ENCODE measurements around the gene MAFF.
"Not testable (repeated sequence)": the region's sequence is repeated elsewhere in the genome, so short reads cannot be mapped to it uniquely, and the experiment has no call there.

Gene MAFF

DNA sequence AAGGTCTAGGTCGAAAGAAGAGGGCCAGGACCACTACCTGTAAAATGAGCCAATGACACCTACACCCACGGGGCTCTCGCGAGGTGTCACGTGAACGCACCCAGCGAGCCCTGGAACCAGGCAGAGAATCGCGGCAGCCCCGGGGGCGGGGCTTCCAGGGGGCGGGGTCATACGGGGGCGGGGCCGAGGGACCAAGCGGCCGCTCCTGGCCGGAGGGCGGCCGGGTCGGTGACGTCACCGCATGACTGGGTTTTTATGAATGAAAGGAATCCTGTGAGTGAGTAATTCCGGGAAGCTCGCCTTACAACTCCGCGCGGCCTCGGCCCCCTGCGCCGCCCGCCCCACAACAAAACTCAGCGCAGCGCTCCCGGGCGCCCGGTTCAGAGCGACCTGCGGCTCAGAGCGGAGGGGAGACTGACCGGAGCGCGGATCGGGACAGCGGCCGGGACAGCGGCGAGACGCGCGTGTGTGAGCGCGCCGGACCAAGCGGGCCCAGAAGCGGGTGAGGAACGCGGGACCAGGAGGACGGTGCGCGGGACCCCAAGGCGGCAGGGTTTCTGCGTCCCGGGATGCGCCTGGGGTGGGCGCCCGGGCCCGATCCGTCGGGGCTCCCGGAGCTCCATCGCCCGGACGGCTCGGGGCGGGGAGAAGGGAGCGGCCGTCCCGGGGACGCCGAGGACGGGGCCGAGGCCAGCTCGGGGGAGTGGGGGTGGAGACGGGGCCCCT is at the start of gene MAFF:
Gene MAFF (plus strand): TSS at position 284 of the 726 bp plus-strand sequence. CDS start 11,860 bp downstream, outside the sequence.
- peak; percentile 88 for DNase-seq

DNA sequence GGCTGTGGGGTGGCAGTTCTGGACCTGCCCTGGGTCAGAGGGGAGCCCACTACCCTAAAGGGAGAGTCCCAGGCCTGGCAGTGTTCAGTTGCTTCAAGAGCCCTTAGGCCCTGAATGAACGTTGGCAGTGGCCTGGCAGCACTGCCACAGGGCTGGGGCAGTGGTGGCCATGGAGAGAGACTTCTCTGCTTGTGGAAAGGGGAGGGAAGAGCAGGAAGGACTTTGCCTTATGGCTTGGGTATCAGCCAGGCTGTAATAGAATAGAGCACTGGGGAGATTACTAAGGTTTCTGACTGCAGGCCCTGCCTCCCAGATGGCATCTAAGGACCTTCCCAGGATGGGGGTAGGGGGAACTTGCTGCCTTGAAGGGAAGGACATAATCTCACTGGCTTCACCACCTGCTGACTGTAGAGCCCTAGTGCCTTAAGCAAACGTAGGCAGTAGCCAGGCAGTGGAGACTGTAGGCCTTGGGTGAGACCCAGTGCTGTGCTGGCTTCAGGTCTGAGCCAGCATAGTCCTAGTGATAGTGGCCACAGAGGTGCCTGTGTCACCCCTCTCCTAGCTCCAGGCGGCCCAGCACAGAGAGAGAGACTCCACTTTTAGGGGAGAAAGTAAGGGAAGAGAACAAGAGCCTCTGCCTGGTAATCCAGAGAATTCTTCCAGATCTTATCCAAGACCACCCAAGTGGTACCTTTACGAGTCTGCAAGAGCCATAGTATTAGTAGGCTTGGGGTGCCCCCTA is 47.8 kb upstream of the MAFF start:
- DNase-seq = no peak

DNA sequence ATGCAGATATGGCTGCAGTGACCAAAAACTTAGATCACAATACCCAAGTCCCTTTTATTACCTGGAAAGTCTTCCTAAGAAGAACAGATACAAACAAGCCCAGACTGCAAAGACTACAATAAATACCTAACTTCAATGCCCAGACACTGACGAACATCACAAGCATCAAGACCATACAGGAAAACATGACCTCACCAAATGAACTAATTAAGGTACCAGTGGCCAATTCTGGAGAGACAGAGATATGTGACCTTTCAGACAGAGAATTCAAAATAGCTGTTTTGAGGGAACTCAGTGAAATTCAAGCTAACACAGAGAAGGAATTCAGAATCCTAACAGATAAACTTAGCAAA is 47.3 kb upstream of the MAFF start:
- DNase-seq = not testable (repeated sequence)

DNA sequence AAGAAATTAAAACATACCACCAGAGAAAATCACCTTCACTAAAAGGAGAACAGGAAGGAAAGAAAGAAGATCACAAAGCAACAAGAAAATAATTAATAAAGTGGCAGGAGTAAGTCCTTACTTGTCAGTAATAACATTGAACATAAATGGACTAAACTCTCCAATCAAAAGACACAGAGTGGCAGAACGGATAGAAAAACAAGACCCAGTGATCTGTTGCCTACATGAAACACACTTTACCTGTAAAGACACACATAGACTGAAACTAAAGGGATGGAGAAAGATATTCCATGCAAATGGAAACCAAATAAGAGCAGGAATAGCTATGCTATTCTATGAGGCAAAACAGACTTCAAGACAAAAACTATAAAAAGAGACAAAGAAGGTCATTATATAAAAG is 46.1 kb upstream of the MAFF start:
- no peak for DNase-seq

DNA sequence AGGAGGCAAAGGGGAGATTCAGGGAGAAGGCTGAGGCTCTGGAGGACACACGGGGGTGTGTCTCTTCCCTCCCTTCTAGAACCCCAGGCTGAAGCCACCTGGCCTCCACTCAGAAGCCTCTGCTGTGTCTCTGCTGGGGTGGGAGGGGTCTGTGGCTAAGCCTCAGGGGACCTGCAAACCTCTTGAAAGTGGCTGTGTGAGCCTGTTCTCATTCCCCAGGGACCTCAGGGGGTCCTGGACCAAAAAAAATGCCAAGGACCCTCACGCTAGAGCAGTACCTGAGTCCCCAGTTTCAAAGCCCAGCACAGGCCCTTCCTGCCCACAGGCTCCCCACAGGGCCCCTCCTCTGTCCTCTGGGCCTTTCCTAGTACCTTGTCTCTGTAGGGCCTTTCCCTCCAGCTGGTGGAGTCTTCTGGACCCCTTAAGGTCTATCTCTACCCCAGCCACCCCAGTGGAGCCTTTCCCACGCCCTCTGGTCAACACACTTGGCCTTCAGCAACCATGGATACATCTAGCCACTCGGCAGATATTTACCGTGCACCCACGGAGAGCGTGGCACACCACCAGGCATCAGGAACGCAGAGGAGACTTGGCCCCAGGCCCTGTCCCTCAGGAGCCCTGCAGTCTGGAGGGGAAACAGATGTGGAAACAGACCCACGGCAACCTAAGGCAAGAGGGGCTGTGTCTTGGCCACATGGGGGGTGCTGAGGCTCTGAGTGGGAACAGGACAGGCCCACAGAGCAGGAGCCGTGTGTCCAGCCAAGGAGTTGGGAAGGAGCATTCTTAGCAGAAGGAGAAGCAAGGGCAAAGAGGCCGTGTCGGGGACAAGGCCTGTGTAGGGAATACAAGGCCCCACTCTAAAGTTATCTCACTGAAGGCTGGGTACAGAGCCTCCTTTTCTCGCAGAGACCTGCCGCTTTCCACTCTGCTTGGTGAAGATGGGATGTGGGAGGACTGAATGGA is 38.6 kb upstream of the MAFF start:
- no peak for DNase-seq

DNA sequence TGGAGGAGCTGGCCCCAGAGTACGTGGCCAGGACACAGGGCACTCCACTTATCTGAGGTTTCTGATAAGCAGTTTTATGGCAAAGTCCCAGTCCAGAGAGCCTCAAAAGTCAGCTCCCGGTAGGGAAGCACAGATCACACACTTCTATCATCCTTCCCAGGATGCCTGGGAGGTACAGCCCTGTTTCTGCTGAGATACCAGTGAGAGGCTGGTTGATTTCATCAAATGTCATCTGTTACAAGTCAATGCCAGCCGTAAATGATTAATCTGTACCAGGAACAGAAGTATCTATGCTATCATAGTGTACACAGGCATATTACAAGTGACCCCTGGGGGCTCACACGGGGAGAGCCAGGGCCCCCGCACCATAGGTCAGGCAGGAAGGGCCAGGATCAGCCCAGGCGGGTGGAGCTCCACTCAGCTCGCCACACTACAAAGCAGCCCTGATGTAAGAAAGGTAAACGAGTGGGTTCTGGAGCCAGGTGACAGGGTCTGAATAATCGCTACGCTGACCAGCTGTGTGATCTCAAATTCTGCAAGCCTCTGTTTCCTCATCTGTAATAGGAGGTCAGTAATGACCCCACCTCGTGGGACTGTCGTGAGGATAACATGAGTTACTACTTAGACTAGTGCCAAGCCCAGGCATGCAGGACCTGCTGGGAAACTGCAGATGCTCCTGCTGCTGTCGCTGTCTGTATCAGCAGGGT is 37.8 kb upstream of the MAFF start:
- DNase-seq = no peak

DNA sequence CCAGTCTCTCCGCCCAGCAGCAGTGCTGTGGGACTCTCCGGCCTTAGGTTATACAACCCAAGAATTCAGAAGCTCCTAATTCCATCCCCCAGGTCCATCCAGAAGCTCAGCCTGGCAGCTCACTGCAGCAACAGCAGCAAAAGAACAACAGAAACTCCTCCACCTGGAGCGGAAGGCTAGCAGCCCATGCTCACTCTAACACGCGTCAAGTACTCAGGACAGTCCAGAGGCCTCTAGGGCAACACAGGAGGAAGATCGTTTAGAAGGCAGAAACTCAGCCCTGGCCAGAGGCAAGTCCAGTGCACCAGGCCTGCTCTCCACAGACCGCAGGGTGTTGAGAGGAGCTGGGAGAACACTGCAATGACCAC is 37.3 kb upstream of the MAFF start:
- DNase-seq = no peak

DNA sequence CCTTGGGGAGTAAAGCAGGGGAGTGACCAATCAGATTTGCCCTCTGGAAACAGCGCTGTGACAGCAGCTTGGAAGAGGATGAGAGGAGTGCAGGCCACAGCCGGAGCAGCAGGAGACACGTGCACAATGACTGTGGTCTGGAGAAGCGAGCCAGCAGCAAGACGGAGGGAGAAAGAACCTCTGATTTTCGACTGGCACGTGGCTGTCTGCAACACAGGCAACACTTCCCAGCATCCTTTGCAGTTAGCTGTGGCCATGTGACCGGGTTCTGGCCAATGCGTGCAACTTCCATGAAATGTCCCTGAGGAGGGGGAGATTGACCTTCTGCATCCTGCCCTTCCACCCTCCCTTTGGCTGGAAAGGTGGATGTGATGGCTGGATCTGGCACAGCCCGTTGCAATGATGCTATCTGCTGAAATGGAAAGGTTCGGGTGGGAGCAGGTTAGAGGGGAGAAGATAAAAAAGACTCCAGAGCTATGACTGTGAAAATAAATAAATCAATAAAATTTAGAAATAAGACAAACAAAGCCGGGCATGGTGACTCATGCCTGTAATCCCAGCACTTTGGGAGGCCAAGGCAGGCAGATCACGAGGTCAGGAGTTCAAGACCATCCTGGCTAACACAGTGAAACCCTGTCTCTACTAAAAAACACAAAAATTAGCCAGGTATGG is 35.7 kb upstream of the MAFF start:
- DNase-seq = no peak

DNA sequence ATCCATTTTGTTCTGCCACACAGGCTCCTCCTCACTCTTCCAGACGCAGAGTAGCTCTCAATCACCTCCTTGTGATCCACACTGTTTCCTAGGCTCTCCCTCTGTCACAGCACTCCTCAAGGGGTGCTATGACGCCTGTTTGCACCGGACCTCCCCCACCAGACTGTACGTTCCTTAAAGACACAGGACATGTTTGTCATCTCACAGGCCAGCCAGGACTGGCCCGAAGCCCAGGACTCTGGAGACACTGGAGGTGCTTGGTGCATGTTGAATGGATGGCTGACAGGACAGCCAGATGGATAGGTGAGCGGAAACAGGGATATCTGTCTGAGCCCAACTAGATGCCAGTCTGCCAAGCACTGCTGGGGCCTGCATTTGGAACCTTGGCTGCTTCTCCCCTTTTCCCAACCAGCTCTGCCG is 33.8 kb upstream of the MAFF start:
- DNase-seq = no peak

DNA sequence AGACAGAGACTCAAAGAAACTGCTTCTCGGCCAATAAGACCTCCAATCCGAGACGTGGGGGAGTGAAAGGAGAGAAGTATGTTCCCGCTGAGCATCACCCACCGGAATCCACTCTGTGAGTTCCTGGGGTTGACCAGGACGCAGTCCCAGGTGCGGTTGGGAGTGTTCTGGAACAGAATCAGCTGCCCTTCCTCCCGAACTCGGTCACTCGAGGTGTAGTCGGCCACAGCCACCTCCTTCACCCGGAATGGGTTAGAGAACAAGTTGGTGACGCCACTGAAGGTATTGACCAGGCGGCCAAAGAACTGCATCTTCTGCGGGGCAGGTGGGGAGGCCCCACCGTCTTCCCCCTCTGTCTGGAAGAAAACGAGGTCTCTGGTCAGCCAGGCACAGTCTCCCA is 32.7 kb upstream of the MAFF start:
- no peak for DNase-seq

DNA sequence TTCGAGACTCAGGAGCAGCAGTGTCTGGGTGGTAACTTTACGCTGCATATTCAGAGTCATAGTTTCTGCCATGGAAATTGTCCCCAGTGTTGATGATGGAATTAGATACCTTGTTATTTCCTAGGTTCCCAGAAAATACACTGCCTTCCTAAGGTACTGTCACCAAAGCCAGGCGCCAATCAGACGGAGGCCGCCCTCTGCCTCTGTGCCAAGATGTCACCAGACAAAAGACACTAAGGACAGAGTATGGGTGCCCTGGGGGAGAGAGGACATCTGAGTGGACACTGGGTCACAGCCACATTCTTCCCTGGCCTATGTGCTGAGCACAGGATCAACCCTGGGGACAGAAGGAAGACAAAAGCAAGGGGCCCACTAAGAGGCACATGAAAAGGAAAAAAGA is 31.3 kb upstream of the MAFF start:
- no peak for DNase-seq

DNA sequence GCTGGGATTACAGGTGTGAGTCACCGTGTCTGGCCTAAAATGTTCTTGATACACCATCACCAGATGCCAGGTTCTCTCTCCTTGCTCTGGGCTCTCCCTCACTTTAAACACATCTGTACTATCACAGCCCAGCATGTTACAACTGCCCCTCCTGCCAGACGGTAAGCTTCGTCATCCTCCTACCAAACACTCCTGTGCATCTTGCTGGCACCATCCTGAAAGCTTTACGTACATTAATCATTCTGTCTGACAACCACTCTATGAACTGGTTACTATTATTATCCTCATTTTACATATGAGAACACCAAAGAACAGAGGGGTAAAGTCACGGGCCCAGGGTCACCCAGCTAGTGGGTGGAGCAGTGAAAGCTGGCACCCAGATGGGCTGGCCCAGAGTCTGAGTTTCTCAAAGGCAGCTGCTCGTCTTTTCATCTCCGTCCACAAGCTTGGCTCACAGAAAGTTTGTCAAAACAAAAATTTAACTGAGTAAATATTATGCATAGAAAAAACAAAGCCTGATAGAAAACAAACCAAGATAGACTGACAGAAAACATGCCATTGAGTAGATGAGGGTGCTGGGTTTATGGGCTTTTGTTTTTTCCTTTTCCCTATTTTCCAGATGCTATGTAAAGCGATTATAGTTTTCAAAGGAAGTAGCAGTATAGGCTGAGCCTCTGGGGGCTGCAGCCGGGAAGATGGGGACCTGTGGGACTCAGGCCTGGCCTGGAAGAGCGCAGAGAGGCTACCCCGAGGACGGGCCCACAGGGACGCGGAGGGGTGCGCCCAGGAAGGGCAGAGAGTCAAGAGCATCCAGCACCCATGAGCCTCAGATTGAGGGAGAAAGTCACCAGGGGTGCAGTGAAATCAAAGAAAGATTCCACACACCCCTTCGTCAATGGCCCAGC is 29.6 kb upstream of the MAFF start:
- DNase-seq = no peak

DNA sequence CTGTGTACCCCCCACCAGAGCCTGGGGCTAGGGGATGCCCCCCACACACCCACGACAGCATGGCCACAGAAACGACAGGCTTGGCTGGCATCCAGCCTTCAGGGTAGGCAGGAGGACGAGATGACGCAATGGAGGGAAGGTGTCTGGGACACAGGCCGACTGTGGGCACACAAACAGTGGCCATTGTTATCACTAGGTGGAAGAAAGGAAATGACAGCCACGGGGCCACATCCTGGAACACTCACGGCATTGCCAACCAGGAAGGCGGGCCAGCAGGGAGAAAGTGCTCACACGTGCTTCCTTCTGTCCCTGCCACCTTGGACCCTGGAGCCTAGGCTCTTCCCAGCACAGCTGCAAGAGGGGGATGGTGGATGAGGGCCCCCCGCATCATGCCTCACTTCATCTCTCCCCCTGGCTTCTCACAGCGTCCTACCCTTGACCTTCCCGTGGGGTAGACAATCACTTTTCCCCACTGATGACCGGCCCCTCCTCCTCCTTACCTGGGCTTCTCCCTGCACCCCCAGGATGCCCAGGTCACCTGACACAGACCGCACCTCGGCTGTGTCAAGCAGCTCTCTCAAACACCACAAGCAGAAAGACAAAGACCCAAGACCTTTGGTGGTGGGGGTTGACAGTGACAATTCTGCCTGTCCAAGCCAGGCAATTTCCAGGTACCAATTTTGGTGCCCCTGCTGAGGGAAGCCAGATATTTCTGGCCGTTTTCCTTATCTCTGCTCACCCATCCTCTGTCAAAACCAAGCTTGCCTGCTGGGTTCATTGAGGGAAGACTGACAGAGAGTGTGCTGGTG is 28.8 kb upstream of the MAFF start:
- peak; percentile 45 for DNase-seq

DNA sequence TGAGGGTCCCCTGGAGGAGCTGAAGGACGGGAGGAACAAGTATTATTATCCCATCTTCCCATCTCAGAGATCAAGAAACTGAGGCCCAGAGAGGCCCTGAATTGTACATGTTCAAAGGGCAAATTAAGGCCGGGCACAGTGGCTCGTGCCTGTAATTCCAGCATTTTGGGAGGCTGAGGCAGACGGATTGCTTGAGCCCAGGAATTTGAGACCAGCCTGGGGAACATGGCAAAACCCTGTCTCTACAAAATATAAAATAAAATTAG is 28.2 kb upstream of the MAFF start:
- DNase-seq = no peak

DNA sequence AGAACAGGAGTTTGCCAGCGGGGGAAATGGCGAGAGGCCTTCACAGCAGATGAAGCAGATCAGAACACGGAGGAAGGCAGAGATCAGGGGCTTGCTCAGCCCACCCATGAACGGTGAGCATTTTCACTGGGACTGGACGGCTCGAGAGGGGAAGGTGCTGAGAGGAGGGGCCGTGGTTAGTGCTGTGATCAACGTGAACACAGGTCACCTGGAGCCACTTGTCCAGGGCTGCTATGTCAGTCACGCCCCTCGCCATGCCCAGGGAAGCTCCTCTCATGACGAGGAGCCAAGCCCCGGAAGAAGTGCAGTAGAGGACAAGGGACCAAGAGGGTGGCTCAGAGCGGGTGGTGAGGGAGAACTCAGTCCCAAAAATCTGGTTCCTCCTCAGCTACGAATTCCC is 27.2 kb upstream of the MAFF start:
- DNase-seq = no peak

DNA sequence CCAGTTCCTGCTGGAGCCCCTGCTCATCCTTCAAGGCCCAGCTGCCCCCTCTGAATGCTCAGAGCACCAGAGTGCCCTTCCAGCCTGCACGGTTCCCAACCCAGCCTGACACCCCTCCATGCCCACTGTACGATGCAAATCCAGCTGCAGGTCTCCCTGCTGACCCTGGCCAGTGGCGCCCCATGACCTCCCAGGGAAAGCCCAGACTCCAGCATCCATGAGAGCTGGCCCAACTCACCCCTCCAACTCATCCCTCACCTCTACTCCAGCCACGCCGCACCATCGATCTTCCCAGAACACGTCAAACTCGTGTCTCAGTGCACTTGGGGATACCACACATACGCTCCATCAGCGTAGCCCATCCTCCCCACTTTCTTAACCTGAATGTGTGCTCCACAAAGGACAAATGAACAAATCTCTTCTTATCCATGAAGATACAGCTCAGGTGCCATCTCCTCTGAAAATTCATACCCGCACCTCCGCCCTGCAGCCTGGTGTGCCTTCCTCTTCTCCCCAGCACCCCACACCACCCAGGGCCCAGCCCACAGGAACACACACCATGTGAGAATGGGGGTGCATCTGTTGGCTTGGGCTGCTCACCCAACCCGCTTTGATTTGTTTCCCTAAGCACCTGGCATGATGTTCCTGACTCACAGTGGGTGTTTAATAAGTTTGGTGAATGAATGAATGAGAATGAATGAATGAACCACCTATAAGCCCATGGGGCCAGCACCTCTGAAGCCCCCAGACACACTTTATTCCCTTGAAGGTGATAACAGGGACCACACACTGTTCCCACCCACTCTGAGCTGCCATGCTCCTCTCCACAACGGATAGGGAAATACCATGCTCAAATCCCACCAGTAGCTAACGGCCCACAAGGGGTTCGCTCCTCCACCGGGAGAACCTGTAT is 26.3 kb upstream of the MAFF start:
- no peak for DNase-seq

DNA sequence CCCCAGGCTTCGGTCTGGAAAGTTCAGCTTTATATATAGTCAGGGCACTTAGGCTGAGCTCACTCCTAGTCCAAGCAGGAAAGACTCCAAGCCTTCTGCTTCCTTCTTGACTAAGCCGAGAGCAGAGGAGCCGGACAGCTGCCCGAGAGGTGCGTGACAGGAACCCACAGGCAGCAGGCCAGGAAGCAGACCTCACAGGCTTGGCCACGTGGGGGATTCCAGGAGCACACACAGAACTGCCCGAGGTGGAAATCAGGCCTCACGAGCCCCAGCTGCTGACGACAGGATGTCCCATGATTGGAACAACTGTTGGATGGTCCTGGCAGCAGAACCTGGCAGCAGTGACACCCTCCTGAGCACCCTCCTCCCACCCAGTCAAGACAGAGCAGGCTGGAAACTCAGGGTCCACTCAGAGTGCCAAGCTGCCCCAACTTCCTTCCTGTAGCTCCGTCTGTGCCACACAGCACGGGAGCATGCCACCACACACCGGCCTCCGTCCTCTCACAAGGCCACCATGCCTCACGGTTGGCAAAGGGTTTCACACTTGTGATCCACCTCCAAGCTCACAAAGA is 25.5 kb upstream of the MAFF start:
- DNase-seq = no peak

DNA sequence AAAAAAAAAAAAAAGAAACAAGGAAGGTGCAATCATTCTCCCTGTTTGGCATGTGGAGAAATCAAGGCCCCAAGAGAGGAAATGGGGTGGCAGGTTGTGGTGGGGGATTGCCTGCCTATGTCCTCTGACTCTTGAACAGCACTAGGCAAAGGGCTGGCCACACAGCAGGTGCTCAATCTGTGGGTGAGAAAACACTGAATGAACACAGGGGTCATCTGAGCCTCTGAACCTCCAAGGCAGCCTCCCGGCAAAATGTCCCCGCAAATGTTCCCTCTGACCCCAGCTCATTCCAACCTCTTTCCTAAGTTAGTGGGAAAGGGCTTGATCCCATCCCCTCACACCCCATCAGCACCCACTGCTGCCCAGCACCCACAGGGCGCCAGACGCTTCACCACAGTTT is 24.8 kb upstream of the MAFF start:
- DNase-seq = no peak

DNA sequence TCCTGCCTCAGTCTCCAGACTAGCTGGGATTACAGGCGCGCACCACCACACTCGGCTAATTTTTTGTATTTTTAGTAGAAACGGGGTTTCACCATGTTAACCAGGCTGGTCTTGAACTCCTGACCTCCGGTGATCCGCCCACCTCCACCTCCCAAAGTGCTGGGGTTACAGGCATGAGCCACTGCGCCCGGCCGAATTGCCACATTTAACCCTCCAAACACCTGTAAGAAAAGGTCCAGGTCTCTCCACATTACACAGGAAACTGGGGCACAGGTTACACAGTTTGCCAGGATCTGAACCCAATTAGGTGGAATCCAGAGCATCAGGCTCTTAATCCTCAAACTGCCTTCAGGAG is 24.2 kb upstream of the MAFF start:
- not testable (repeated sequence) for DNase-seq

All from NCI-H1092 (cell line).